Calu3 (cell line): ENCODE measurements around the gene MRPL1. TPM values are rescaled to one million over a fixed set of nuclear protein-coding genes. Genes with fewer than 3 reads are reported as not detected.

Experiments
- BruUV-seq: library from RNA; stranded (reverse); fragments of 400-500 nt; replicated peaks from 2 replicates; lab custom pipeline; 2021; lab: Mats Ljungman, UMichigan
- CTCF ChIA-PET: fragments of 300-600 bp; sonication (Branson Sonifier 250); formaldehyde crosslinking; loops from one replicate; lab custom pipeline; 2022; ENCODE audit warnings: antibody characterized with exemption; lab: Charles Lee
- DNase-seq: peaks from one replicate; pipeline ENCODE4 v3.0.0; 2022
- H3K27ac Mint-ChIP-seq: one replicate; pipeline ENCODE4 v1.8.0; 2022; ENCODE audit warnings: mixed read lengths; ENCODE audit not compliant: unreplicated experiment
- H3K27me3 Mint-ChIP-seq: one replicate; pipeline ENCODE4 v1.8.0; 2022; ENCODE audit warnings: mixed read lengths; ENCODE audit not compliant: unreplicated experiment
- H3K36me3 Mint-ChIP-seq: one replicate; pipeline ENCODE4 v1.8.0; 2022; ENCODE audit warnings: mild to moderate bottlenecking, moderate library complexity, mixed read lengths; ENCODE audit not compliant: insufficient read depth, unreplicated experiment
- H3K4me1 Mint-ChIP-seq: one replicate; pipeline ENCODE4 v1.8.0; 2022; ENCODE audit warnings: mild to moderate bottlenecking, low read depth, mixed read lengths; ENCODE audit not compliant: unreplicated experiment
- H3K4me3 Mint-ChIP-seq: one replicate; pipeline ENCODE4 v1.8.0; 2022; ENCODE audit warnings: mild to moderate bottlenecking, low read depth, moderate library complexity, mixed read lengths; ENCODE audit not compliant: unreplicated experiment
- H3K9me3 Mint-ChIP-seq: one replicate; pipeline ENCODE4 v1.8.0; 2022; ENCODE audit warnings: low read depth, mixed read lengths; ENCODE audit not compliant: unreplicated experiment
- CTCF ChIP-seq: fragments of 200-600 bp; IDR thresholded peaks from one replicate; pipeline ENCODE4 v1.8.0; 2022; ENCODE audit warnings: antibody characterized with exemption; ENCODE audit not compliant: unreplicated experiment
- intact Hi-C: fragments of 100-400 bp; cut with micrococcal nuclease; formaldehyde crosslinking; loops from one replicate; pipeline ENCODE4 v1.10.0; 2022; ENCODE audit not compliant: unreplicated experiment
- total RNA-seq: library from RNA; stranded (reverse); gene quantifications from 2 replicates; pipeline ENCODE4 v1.2.3, GENCODE V29; 2022

Gene MRPL1
- total RNA-seq, 1 experiment from 2014 or later = 29.3 TPM

GRCh38 chr4:77820649-77821561, 41.7 kb upstream of the MRPL1 start:
- Mint-ChIP-seq H3K9me3 (no peaks in the 10 kb centered on the region), H3K27ac (peak overlapping the region; percentile 56), H3K4me1 (peaks cover 17% of the 10 kb centered on the region), H3K27me3 (no peaks in the 10 kb centered on the region), H3K36me3 (peaks cover 37% of the 10 kb centered on the region), H3K4me3 (peak overlapping the region; percentile 95)
- no peak for DNase-seq
- CTCF ChIA-PET = interaction anchor here (0.7 to 1.4 kb wide), 4 partner anchors 9 to 41 kb away, joined by 3 to 4 read pairs (median 3); partner anchors contain the start of gene MRPL1
- no peak for TF ChIP-seq CTCF
- TSS peak; percentile 88 for BruUV-seq
- intact Hi-C loops = no loop called here

GRCh38 chr4:77821775-77822174, 40.9 kb upstream of the MRPL1 start:
- H3K27ac Mint-ChIP-seq = no peak overlapping the region
- TF ChIP-seq CTCF = no peak
- no TSS peak for BruUV-seq
- intact Hi-C loops = no loop called here
- peaks cover 17% of the 10 kb centered on the region for H3K4me1 Mint-ChIP-seq
- H3K9me3 Mint-ChIP-seq = no peaks in the 10 kb centered on the region
- peaks cover 5% of the 10 kb centered on the region for H3K27me3 Mint-ChIP-seq
- peaks cover 37% of the 10 kb centered on the region for H3K36me3 Mint-ChIP-seq
- DNase-seq = no peak
- CTCF ChIA-PET = no interaction called here
- H3K4me3 Mint-ChIP-seq = no peak overlapping the region

GRCh38 chr4:77826275-77826674, 36.4 kb upstream of the MRPL1 start:
- Mint-ChIP-seq H3K27me3 (peaks cover 18% of the 10 kb centered on the region), H3K4me3 (no peak overlapping the region), H3K36me3 (no peaks in the 10 kb centered on the region), H3K4me1 (peaks cover 3% of the 10 kb centered on the region), H3K27ac (no peak overlapping the region), H3K9me3 (no peaks in the 10 kb centered on the region)
- no peak for DNase-seq
- intact Hi-C loops = no loop called here
- no TSS peak for BruUV-seq
- no peak for TF ChIP-seq CTCF
- CTCF ChIA-PET = no interaction called here

- no peak overlapping the region for H3K27ac Mint-ChIP-seq
- DNase-seq = no peak
- peaks cover 18% of the 10 kb centered on the region for H3K27me3 Mint-ChIP-seq
- H3K36me3 Mint-ChIP-seq = no peaks in the 10 kb centered on the region
- intact Hi-C loops = no loop called here
- H3K4me1 Mint-ChIP-seq = no peaks in the 10 kb centered on the region
- H3K9me3 Mint-ChIP-seq = no peaks in the 10 kb centered on the region
- CTCF ChIA-PET = no interaction called here
- H3K4me3 Mint-ChIP-seq = no peak overlapping the region
- no TSS peak for BruUV-seq
- TF ChIP-seq CTCF = no peak
Observed at GRCh38 chr4:77827343-77827742, 35.3 kb upstream of the MRPL1 start.
